AML-193 (cell line): Measurements from ENCODE around the gene MBP.
"Not testable (repeated sequence)": the region's sequence is repeated elsewhere in the genome, so short reads cannot be mapped to it uniquely, and the experiment has no call there.

ENCODE experiments used
- DNase-seq, 2 experiments: peaks; one replicate each; lab custom pipeline; 2025; lab: John Stamatoyannopoulos, UW

MBP gene

DNA sequence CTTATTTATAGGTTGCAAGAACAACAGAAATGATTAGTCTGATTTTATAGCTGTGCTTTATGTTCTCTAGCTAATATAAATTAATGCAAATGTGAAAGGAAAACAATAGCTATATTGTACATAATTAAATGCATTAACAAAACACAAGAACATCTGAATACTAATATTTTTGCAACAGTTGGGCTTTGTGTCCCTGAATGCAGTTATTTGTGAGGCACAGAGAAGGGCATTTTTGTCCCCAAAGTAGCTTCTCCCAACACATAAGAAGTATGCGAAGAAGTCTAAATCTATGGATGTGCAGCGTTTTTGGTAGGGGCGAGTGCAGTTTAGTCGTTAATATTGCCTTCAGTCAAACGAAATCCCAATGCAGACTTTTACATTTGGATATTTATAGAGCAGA lies 110.0 kb downstream of the MBP start:
- DNase-seq = no peak

DNA sequence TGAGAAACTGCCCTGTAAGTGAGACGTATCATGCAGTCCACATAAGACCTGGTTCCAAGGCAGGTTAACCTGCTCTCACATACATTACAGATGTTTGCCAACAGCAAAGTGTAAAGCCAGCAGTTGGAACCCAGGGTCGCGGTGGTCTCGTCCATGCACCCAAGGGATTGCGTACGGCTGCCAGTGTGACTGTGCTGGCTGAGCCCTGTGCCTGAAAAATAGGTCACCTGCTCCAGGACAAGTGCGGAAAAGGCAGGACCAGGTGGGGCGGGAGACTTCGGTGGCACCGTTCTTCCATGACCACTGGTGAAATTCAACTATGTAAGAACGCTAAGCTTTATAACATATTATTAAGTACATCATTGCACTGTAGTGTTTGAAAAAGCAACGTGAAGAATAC lies 110.5 kb downstream of the MBP start:
- DNase-seq = no peak

DNA sequence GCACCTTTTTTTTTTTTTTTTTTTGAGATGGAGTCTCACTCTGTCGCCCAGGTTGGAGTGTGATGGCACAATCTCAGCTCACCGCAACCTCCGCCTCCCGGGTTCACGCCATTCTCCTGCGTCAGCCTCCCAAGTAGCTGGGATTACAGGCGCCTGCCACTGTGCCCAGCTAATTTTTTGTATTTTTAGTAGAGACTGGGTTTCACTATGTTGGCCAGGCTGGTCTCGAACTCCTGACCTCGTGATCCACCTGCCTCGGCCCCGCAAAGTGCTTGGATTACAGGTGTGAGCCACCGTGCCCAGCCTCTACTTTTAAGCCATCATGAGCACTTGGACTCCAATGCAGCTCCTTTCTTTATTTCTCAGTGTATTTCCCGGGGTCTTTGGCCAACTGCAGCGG lies 111.1 kb downstream of the MBP start:
- DNase-seq = not testable (repeated sequence)

DNA sequence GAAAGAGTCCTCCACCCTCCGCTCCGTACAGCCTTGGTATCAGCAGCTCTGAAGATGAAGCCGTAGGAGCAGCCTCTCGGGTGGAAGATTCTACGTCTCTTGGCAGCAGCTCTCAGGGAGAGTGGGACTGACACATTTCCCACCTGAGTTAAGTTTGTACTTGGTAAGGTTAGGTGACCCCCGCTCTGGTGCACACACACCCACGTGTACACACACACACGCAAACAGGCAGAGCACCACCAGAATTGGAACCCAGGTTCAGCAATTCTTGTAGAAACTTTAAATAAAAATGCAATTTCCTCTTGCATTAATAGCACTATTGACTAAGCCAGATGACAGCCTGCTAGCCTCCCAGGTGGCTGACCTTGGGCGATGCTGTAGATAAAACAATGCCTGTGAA lies 111.5 kb downstream of the MBP start:
- DNase-seq = no peak

DNA sequence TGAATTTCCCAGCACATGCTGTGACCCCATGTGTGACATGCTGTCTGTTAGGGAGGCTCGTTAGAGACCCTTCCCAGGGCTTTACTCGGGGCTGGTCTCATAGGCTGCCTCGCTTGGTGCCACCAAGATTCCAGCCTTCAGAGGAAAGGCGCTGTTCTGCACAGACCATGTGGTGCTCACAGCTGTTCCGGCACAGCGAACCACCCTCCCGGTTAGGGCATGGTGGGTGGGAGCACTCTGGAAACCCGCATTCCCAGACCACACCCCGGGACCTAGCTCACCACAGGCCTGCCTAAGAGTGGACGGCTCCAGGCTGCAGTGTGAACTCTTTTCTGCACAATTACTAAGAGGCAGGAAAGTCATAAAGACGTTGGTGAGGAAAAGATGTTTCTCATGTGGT lies 112.0 kb downstream of the MBP start:
- no peak for DNase-seq

DNA sequence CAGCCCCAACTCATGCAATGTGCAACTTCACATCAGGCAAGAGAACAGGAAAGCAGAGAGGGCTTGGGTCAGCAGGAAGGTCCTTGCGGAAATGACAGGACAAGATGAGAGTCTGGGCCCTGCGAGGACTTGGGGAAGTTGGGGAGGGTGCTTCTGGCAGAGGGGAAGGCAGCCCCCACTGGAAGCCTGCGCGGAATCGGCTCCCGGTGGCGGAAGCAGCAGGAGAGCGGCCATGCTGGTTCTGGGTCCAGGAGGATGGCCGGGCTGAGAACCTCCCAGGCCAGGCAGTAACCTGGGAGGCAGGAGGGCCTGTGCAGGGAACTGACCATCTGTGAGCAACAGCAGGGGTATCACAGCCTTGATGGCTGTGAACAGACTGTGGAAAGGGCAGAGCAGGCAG lies 112.9 kb downstream of the MBP start:
- DNase-seq = no peak

DNA sequence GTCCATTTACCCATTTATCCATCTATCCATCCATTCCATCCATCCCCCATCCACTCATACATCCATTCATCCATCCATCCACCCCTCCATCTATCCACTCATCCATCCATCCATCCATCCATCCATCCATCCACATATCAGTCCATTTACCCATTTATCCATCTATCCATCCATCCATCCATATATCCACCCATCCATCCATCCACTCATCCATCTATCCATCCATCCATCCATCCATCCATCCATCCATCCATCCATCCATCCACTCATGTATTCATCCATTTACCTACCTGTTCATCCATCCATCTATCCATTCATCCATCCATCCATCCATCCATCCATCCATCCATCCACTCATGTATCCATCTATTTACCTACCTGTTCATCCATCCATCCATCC lies 113.9 kb downstream of the MBP start:
- DNase-seq = not testable (repeated sequence)

DNA sequence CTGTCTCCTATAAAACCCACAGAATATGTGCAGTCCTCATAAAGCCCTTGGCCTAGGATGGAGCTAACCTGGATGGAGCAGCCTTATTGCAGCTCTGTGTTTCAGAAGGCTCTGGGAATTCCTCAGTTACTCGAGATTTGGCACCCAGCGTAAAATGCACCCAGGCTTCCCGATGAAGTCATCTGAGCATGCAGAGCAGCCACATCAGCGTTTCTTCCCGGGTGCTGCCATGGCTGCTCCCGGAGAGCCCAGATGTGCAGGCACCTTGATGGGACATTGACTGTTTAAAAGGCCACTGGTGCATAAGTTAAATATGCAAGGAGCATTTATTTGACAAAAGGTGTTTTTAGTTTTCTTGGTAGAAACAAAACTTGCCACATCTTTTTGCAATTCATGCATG lies 115.2 kb downstream of the MBP start:
- DNase-seq = no peak

DNA sequence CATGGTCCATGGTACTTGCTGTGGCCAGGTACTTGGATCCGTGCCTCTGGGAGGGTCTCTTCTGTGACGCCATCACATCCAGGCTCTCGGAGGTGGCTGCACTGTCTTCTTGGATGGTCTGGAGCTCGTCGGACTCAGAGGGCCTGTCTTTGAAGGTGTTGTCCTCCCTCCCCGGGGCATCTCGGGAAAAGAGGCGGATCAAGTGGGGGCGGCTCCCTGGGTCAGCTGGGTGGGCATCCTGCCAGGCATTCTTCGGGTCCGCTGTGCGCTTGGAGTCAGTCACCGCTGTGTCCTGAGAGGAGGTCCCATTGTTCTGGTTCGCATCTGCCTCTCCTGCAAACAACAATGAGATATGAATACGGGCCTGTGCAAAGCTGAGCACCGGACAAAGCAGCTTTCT lies 115.6 kb downstream of the MBP start:
- no peak for DNase-seq

DNA sequence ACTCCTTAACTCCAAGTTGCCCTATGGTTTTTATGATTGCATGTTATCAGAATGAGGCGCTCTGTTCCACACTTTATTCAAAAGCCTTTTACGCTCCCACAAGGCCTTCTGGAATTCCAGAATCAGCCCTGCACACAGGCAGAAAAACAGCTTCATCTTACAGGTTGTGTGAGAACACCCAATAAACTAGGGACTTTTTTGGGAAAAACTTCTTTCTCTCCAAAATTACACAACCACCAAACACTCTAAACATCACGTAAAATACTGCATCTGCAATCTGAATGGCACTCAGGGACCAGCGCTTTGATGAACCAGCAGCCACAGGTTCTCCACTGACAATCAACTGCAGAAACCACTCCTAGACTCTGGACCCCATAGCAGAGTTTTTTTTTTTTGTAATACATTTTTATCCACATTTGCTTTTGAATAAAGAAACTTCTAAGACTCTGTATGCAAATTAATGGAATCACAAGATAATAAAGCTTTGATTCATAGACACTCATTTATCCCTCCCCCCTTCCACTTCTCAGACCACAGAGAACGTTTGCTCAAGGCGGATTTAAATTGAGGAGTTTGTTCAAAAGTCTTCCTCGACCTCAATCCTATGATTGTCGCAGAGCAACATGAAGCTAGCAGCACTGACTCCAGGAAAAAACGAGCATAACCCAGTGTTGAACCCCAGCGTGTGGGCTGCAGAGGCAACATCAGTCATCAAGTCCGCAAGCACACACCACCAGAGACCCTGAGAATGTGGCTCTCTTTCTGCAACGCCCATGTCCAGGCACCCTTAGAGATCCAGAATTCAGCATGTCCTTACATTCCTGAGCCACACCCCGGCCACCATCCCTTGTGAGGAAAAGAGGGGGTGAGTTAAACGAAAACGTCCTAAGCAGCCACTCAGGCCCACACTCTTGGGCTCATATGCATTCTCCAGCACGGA lies 116.5 kb downstream of the MBP start:
- no peak for DNase-seq

DNA sequence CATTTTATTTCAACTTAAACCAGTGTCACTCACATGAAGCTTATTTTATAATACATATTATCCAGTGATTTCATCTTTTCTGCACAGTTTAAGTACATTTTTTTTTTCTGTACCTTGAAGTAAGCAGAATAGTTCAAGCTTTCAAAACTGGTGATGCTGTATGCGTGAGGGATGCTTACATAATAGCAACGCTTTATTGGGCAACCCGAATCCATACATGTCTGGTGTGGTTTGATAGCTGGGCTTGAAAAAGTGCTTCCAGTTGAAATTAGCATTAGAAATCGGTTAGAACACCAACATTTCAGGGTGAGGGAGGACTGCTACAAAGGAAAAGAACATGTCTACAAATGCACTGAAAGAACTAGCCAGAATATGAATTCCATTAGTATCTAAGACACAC lies 117.4 kb downstream of the MBP start:
- no peak for DNase-seq

DNA sequence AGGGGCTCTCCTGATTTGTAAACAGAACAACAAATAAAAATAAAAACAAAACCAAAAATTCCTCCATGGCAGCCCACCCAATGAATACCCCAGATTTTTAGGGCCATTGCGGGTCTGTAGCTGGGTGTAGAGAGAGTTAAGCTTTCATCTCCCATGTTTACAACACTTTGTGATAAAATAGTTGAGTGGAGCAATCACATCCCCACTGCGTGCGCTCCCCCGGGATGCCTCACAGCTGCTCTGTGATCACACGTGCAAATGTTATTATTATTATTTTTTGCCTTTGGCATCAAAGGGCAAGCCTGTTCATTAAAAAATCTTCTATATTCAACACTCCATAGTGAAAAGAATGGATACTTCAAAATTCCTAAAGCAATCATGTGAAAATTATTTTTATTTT lies 118.0 kb downstream of the MBP start:
- no peak for DNase-seq

DNA sequence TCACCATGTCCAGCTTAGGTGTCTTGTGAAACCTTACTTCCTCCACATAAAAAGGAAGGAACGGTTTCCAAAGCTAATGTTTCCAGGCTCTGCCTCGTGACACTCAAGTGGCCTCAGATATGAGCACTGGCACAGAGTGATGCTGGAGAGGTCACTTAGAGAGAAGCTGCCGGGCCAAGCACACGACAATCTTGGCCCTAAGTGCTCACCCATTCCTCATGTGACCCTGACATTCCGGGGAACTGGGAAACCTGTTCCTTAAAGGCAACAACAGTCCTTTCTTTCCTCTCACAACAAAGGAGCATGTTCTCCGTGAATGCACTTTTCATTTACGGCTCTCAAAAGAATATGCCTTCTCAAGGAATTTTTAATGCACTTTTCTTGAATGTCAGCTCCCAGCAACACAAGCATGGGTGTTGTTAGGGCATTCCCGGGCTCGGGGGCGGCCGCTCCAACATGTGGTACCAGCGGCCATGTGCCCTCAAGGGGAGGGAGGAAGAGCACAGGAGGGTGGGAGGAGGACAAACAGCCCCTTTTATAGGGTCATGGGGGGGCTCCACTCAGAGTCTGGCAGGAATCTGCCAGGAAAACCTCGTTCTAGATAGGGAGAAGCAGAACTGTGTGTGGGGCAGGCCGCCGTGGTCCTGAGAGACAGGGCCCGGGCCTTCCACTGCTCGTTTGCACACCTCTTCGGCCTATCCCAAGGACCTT lies 118.6 kb downstream of the MBP start:
- DNase-seq = no peak

DNA sequence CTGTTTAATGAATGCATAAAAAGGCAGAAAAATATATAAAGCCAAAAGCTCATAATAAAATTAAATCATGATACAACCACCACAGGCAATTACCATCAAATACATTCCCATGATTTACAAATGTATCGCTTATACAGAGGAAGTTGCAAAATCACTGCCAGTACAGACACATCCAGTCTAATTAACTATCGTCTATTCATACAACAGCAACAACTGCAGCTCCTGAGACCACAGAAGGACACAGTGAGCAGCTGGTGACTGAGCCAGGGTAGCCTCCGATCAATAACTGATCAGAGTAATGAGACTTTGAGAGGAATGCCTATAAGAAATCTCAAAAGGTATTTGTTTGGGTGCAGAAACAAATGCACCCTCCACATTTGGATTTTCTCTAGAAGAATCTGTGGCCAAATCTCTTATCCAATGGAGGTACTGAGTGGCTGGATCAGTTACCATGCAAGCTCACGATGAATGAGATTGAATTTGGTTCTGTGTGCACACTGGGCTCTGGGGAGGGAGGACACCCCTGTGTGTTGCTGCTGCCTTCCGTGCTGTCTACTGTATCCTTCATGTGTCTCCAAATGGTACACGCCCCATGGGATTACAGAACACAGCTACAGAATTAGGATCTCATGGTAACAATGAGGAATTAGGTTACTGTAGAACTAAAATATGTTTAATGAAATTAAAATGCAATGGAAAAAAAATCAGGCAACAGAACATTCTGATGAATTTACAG lies 119.6 kb downstream of the MBP start:
- no peak for DNase-seq

DNA sequence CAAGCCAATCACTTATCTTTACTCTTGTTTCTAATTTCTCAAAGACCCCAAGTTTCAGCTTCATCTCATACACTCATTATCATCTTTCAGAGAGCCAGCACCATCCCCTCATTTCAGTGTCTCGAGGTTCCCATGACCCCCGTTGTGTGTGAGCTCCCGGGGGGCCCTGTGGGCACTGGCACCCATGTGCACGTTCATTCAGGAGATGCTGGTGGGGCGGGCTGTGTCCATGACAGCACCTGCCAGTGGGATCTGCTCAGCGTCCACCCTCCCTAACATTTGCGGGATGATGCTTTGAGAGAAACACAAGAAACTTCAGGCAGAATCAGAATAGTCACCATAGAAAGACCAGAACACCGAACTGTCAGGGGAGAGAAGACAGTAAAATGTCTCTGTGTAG lies 120.5 kb downstream of the MBP start:
- no peak for DNase-seq

DNA sequence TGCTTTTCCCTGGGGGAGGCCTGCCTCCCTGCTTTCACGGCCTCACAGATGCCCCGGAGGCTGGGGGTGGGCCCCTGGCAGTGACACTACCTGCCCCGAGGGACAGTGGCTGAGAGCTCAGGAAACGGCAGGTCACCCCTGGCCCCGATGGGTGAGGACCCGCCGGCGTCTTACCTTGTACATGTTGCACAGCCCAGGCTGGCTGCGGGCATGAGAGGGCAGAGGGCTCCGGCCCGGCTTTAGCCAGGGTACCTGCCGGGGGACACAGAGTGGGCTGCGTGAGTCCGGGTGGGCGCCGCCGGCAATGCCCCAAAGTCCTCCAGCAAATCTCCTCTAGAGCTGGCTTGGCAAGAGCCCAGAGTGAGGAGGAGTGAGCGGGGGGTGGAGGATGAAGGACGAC lies 122.9 kb downstream of the MBP start:
- DNase-seq = no peak

DNA sequence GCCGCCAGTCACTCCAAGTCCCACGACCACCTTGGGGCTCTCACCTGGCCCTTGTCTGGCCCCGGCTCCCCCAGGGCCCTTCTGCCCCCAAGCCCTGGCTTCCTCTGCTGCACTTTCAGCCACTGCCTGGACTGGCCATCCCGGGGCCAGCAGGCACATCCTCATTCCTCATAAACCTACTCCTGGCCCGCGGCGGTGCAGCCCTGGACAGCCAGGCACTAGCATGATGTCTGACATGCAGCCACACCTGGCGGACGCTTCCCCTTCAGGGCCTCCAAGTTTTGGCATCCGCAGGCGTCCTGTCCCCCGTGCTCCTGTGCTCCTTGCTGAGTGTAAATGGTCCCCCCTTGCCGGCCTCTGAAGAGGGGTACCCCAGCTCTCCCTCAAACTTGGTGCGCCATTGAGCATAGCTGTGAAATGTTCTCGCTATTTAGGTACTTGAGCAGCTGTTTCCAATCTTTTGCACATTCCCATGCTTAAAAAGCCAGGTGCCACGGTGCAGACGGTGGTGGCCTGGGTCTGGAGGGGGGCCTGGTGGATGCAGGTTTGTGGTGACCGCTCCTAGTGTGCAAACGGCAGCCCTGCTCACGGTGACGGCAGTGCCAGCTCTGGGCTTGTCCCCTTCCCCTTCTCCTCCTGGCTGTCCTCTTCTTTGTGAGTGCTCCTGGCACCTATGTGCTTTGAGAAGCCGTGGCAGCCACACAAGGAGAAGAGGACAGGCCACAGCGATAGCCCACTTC lies 123.8 kb downstream of the MBP start:
- DNase-seq = no peak

DNA sequence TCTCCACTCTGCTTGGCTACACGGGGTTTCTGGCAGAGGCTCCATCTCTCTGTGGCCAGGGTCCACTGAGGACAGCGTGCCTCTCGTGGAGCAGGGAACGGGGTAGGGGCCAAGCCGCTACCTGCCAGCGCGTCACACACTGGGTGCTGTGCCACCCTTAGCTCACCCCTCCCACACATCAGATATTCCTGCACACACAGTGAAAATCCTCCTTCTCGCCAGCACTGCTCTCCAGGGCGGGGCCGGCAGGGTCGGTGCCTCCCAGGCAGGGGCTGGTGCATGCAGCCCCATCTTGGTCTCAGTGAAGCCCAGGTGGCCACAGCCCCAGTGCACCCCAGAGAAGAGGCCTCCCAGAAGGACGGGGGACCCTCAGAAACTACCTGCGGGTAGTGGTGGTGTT lies 124.6 kb downstream of the MBP start:
- DNase-seq = no peak

DNA sequence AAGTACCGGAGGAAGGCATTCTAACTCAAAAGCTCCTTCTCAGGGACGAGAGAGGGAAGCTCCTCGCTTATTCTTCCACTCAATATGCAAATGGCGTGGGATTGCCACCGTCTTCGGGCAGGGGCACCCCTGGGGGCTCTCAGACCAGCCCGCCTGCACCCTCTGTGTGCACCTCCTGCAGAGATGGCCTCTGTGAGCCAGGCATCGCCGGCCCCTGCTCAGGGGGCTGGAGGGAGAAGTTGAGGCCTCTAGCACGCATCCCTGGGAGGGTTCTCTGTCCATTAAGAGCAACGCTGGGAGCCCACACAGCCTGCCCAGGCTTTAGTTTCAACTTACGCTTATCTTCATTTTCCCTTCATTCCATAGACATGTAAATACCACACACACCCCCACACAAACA lies 125.3 kb downstream of the MBP start:
- no peak for DNase-seq

DNA sequence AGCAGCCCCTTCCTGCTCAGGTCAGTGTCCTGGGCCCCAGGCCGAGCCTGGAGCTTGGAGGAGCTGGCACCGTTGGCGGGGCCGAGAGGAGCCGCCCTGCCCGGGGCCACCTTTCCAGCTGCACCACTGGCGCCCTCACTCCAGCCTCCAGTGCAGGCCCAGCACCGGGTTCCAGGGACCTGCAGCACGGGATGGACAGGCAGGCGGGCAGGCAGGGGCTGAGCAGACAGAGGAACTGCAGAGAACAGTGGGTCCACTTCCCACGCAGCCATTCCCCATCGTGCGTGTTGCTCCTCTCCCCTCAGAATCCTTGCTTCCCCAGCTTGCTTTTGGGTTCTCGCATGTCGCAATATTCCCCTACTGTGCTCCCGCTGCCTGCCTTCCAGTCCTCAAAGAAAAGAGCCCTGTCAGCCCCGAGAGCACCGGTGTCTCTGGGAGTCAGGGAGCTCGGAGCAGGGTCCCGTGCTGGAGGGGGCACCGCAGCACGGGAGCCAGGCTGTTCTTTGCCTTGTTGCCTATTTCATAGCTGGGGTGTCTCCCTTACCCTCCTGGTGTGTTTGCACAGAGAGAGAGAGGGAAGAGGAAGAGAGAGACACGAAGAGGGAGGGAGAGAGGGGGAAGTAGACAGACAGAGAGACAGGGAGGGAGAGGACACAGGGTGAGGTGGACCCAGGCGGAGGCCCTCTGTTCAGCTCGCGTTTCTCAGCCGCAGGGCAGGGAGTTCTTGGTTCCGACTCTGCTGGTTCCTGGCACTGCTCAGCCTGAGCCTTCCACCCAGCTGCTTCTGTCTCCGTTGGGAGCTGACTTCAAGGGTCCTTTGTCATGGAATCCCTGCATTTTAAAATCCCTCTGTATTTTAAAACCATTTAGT lies 126.0 kb downstream of the MBP start:
- DNase-seq = peak; percentile 54 to 55

DNA sequence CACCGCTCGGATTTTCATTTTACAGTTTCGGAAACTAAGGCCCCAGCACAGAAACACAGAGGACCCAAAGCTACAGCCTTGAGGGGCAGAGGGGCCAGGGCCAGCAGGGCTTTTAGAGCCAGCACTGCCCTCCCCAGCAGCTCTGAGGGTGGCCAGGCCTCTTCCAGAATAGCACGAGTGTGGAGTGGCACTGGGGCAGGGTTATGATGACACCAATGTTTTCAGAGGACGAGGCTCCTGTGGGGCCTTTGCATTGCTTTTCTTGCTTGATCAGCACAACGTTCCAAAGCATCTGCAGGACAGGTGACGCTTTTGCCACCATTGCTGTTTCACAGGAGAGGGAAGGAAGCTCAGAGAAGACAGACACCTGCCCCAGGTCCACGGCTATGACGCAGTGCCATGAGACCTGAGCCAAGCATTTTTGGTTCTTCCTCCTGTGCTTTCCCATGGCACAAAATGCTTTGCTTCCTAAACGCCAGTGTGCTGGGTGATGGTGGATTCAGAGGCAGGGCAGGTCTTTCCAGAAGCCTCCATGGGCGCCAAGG lies 126.9 kb downstream of the MBP start:
- no peak for DNase-seq
